ENCODE results near the gene UFC1.

- TF ChIP-seq CTCF (IDR thresholded peaks at IDR 0.05) (no peak), EZH2 (IDR thresholded peaks at IDR 0.05; ENCODE audit: borderline replicate concordance, insufficient read depth, low read depth, low read length, poor library complexity, severe bottlenecking) (no peak)
These were observed 11.3 kb downstream of the UFC1 start for GRCh38 chr1:161164901-161165610.
